WERI-Rb-1 (cell line): Measurements from ENCODE around the gene LRP6.

Source experiments
- DNase-seq: peaks from one replicate; pipeline ENCODE4 v3.0.0-alpha.2; 2020
- H3K27ac ChIP-seq: fragments of 250-450 bp; sonication (Bioruptor Pico); 2 replicates; pipeline ENCODE4 v1.5.1; 2020; ENCODE audit warnings: mild to moderate bottlenecking, moderate library complexity
- H3K27me3 ChIP-seq: fragments of 250-450 bp; sonication (Bioruptor Pico); 2 replicates; pipeline ENCODE4 v1.5.1; 2021; ENCODE audit warnings: mild to moderate bottlenecking, low read depth, moderate library complexity; ENCODE audit not compliant: insufficient read depth, severe bottlenecking
- H3K36me3 ChIP-seq: fragments of 250-450 bp; sonication (Bioruptor Pico); 2 replicates; pipeline ENCODE4 v1.5.1; 2020; ENCODE audit warnings: mild to moderate bottlenecking, moderate library complexity
- H3K4me3 ChIP-seq: 2 replicates; pipeline ENCODE4 v1.5.1; 2011; ENCODE audit warnings: low read depth, mild to moderate bottlenecking, control low read depth, low read length
- H3K9me3 ChIP-seq: fragments of 250-450 bp; sonication (Bioruptor Pico); 2 replicates; pipeline ENCODE4 v1.5.1; 2021; ENCODE audit warnings: mild to moderate bottlenecking, moderate library complexity; ENCODE audit not compliant: severe bottlenecking
- TF ChIP-seq, protein P1 (sequence below): IDR thresholded peaks from 2 replicates; pipeline ENCODE4 v1.5.1; 2011; ENCODE audit warnings: low read depth, mild to moderate bottlenecking, control low read depth, inconsistent platforms, low read length

LRP6 gene

DNA sequence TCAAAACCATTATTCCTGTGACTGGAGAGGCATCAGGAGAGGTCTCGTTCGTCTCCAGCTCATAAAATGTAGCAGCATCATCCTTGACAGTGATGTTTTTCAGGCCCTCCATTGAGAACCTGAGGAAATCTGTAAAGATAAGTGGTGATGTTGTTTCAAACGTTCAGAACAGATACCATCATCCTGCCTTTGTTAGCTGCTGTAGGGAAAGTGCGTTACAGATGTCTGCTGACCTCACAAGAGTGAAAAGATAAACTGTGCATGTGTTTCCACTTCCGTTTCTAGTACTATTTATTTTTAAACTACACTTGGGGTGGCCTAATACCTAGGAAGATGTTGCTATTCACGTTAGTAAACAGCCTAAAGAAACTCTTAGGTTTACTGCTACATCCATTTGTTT lies 167.7 kb downstream of the LRP6 start:
- no peaks in the 10 kb centered on the region for H3K9me3 ChIP-seq
- no peak overlapping the region for H3K27ac ChIP-seq
- no peak for DNase-seq
- H3K4me3 ChIP-seq = no peak overlapping the region
- TF ChIP-seq, protein P1, sequence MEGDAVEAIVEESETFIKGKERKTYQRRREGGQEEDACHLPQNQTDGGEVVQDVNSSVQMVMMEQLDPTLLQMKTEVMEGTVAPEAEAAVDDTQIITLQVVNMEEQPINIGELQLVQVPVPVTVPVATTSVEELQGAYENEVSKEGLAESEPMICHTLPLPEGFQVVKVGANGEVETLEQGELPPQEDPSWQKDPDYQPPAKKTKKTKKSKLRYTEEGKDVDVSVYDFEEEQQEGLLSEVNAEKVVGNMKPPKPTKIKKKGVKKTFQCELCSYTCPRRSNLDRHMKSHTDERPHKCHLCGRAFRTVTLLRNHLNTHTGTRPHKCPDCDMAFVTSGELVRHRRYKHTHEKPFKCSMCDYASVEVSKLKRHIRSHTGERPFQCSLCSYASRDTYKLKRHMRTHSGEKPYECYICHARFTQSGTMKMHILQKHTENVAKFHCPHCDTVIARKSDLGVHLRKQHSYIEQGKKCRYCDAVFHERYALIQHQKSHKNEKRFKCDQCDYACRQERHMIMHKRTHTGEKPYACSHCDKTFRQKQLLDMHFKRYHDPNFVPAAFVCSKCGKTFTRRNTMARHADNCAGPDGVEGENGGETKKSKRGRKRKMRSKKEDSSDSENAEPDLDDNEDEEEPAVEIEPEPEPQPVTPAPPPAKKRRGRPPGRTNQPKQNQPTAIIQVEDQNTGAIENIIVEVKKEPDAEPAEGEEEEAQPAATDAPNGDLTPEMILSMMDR = no peak
- no peaks in the 10 kb centered on the region for H3K27me3 ChIP-seq
- no peaks in the 10 kb centered on the region for H3K36me3 ChIP-seq

DNA sequence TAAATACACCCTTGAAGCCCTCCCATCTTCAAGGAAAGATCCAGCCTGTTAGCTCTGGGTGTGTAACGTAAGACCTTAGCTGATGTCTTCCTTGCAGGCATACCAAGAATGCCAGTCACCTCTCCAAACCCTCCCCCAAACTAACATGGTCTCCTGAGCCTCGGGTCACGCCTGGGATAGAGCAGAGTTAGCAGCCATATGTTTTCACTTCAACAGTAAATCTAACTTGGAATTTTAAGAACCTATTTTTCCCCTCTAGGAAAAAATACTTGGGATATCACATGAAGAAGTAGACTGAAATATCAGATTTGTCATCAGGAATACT lies 168.2 kb downstream of the LRP6 start:
- Histone ChIP-seq H3K27me3 (no peaks in the 10 kb centered on the region), H3K27ac (no peak overlapping the region), H3K9me3 (no peaks in the 10 kb centered on the region), H3K36me3 (no peaks in the 10 kb centered on the region), H3K4me3 (no peak overlapping the region)
- DNase-seq = no peak
- TF ChIP-seq, protein P1 = no peak

DNA sequence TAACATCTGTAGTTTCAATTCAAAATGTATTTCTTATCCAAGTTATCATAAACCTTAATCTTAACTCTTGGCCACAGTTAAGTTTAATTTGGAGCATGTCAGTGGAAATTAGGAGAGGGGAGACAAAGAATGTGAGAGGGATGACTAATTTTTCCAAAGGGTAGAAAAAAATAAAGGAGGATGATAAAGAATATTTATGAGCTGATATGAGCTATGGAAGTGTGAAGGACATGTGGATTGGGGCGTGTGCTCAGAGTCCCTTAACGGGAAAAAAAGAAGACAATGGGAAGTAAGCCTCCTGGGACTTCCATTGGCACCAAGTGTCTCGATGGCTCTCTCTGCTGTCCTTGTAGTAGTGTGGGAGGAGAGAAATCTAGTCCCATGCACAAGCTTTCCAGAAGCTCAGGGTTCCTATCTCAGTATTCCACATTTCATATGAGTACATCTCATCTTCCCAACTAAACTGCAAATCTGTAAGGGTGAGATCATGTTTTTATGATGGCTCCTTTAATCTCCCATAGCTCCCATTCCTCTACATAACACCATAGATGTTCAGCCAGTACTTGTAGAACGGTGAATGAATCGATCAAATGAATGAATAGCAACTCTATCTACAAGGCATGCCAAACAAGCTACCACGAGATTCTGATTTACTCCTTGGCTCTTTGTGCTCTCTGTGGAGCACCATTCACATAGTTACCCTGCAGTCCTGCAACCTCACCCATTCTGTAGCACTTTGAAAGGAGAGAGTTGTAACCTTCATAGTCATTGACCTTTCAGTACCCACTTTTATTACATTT lies 168.8 kb downstream of the LRP6 start:
- no peak for DNase-seq
- Histone ChIP-seq H3K27ac (no peak overlapping the region), H3K4me3 (no peak overlapping the region), H3K9me3 (no peaks in the 10 kb centered on the region), H3K27me3 (no peaks in the 10 kb centered on the region), H3K36me3 (no peaks in the 10 kb centered on the region)
- TF ChIP-seq, protein P1 = no peak

DNA sequence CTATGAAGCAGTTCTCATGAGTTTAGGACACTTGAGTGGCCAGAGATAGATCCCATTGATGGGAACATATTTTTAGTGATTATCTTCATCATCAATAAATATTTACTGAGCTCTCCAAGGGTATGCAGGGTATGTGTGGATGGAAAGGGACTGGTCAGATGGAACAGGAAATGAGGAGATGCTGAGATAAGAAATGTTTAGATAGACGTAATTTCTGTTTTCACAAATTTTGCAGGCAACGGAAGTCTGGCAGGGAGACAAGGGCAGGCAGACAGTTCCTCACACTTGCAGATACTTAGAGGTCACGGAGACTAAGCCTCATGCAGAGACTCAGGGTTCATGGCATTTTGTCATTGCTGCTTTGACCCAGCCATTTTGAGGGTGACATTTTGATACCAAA lies 171.8 kb downstream of the LRP6 start:
- no peak for DNase-seq
- TF ChIP-seq, protein P1 = no peak
- Histone ChIP-seq H3K27ac (no peak overlapping the region), H3K27me3 (no peaks in the 10 kb centered on the region), H3K4me3 (no peak overlapping the region), H3K36me3 (no peaks in the 10 kb centered on the region), H3K9me3 (no peaks in the 10 kb centered on the region)

DNA sequence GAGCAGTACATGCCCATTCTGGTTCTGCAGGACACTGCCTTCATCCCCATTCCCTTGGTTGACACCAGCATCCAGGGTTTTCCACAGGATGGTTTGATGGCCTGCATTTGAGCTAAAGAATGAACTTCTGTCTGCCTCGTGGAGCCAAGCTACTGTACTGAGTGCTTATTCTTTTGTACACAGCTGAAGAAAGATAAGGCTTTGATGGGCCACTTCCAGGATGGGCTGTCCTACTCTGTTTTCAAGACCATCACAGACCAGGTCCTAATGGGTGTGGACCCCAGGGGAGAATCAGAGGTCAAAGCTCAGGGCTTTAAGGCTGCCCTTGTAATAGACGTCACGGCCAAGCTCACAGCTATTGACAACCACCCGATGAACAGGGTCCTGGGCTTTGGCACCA lies 172.4 kb downstream of the LRP6 start:
- H3K4me3 ChIP-seq = no peak overlapping the region
- TF ChIP-seq, protein P1 = no peak
- no peak overlapping the region for H3K27ac ChIP-seq
- no peaks in the 10 kb centered on the region for H3K36me3 ChIP-seq
- DNase-seq = no peak
- H3K27me3 ChIP-seq = no peaks in the 10 kb centered on the region
- H3K9me3 ChIP-seq = no peaks in the 10 kb centered on the region

DNA sequence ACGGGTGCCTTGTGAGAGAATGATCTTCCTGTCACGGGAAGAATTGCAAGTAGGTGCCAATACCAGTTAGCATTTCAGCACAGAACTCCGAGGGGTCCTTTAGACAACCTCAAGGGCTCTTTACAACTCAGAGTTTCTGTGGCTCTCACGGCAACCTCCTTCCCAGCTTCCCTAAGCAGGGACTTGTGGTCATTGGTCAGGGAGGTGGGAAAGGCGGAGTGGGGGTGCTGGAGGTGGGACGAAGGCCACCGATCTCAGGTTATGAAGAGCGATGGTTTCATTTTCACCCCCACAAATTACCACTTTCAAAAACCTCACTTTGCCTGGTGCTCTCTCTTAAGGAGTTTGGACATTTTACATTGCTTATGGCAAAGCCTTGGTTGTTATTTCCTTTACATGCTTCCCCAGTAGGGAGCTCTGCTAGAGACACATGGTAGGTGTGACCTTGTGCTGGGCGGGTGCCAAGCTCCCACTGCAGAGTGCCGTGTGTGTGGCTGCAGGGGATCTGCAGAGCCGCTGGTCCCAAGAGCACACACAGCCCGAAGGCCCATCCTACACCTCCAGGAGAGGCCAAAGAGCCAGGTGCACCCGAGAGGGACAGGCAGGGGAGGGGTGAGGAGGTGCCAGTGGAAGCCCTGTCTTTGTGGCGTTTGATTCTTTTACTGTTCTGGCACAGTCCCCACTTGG lies 174.7 kb downstream of the LRP6 start:
- Histone ChIP-seq H3K36me3 (no peaks in the 10 kb centered on the region), H3K27ac (no peak overlapping the region), H3K9me3 (no peaks in the 10 kb centered on the region), H3K27me3 (no peaks in the 10 kb centered on the region), H3K4me3 (no peak overlapping the region)
- TF ChIP-seq, protein P1 = no peak
- DNase-seq = no peak
